ENCODE results near the gene HPCAL1.

GRCh38 chr2:10390369-10390801, 87.7 kb downstream of the HPCAL1 start:
- TF ChIP-seq USF2 (IDR thresholded peaks at IDR 0.05; ENCODE audit: low read depth, low read length) (no peak), CTCF (conservative IDR thresholded peaks at IDR 0.05; ENCODE audit: low read depth, low read length) (no peak), POLR2A (IDR thresholded peaks at IDR 0.05; ENCODE audit: low read depth, low read length) (no peak)
